Right lung (tissue), 10 donors: Measurements from ENCODE around the gene MYL7. TPM values are rescaled to one million over a fixed set of nuclear protein-coding genes. Genes with fewer than 3 reads are reported as not detected.
"Not testable (repeated sequence)": the region's sequence is repeated elsewhere in the genome, so short reads cannot be mapped to it uniquely, and the experiment has no call there.

ENCODE experiments used
- DNase-seq, 2 donors: peaks; one replicate each; pipeline ENCODE4 v3.0.0-alpha.2; 2013
- long read RNA-seq, 8 donors: transcript quantifications; one replicate each; lab custom pipeline, GENCODE V29; 2026
- polyA plus RNA-seq, 5 donors: library from polyadenylated mRNA; unstranded; fragments of 120-200 nt; gene quantifications; one replicate each; pipeline versions ENCODE4 v1.2.1 to v1.2.3, GENCODE V29; 2013; ENCODE audit warnings: inconsistent platforms in 1 of 5, low replicate concordance in 1 of 5; ENCODE audit not compliant: insufficient read length in 5 of 5, insufficient read depth in 1 of 5

MYL7 gene, protein sequence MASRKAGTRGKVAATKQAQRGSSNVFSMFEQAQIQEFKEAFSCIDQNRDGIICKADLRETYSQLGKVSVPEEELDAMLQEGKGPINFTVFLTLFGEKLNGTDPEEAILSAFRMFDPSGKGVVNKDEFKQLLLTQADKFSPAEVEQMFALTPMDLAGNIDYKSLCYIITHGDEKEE
- polyA plus RNA-seq, result 1 to 10 TPM in 2 of 5 donors, under 1 TPM in 3; 0.39 to 1.4 (median 0.90) TPM
- long read RNA-seq, donor 1, result 0 reads
- long read RNA-seq, donor 2, result 0 reads
- long read RNA-seq, donor 3, transcript MYL7-201 (7 exons, 612 nt), result major isoform, 5 of 9 reads
- long read RNA-seq, donor 3, partial matches to known transcripts, result 0 of 9 reads
- long read RNA-seq, donor 3, other reads (novel, unspliced or antisense), result 0 of 9 reads
- long read RNA-seq, donor 4, result 0 reads
- long read RNA-seq, donor 5, result 0 reads
- long read RNA-seq, donor 6, result 0 reads
- long read RNA-seq, donor 7, result 0 reads
- long read RNA-seq, donor 8, result 0 reads

DNA sequence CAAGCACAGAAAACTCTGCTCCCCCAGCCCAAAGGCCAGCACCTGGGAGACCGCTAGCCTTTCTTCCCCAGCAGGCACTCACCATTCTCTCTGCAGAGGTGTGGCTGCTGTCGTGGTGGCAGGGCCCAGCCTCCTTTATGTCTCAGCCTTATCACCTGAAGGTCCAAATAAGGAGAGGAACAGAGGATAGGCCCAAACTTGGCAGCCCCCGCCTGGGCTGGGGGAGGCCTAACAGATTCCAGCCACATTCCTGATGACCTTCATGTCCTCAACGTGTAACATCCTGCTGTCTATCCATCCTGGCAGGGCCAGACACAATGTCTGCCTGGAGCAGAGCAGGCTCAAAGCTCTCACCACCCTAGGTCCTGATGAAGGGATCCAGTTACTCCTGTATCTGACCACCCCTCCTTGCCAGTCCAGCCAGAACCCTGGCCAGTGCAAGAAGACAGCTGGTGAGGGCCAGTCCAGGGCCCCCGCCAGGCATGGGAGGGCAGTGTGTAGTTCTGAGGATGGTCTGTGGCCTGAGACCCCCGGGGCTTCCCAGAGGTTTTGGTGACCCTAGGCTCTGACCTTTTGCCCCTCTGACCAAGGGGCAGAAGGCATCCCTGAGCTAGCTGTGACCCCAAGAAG lies at the start of gene MYL7:
TSS of gene MYL7 (minus strand) at position 112 of the 630 bp plus-strand sequence. CDS start at position 85, 27 bp downstream.
- no peak for DNase-seq

- no peak for DNase-seq
Measured at GRCh38 chr7:44189993-44190872, 49.1 kb upstream of the MYL7 start.

DNA sequence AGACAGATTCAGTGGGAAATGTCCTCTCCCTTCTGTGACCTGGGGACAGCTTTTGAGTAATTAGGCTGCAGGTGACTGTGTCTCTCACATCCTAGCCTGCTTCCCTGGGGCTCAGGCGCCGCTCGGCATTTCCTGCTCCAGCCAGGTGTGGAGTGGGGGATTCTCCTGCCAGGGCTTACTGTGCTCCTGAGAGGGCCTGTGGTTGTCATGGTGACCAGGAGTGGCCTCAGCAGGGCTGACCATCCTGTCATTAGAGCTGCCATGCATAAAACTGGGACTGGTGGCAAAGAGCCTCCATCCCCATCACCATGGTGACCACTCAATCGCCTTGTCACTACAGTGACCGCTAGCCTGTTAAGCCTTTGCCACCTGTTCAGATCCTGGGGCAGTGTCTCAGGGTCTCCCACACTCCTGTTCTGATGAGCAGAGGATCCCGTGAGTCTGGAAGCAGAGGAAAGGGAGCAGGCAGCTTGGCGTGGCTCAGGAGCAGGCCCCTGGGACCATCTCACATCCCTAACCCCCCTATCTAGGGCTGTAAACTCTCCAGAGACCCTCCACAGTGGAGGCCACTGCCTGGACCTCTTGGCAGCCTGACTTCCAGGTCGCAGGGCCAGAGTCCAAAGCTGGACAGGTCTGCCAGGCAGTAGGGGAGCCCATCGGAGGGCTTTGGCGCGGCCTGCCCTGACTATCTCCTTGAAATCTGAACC lies 48.3 kb upstream of the MYL7 start, which contains the start of gene GCK:
TSS of gene GCK (minus strand) at position 154 of the 707 bp plus-strand sequence. CDS start 486 bp downstream, outside the sequence.
- DNase-seq, result no peak

- no peak for DNase-seq
Measured at GRCh38 chr7:44188480-44189225, 47.5 kb upstream of the MYL7 start.

DNA sequence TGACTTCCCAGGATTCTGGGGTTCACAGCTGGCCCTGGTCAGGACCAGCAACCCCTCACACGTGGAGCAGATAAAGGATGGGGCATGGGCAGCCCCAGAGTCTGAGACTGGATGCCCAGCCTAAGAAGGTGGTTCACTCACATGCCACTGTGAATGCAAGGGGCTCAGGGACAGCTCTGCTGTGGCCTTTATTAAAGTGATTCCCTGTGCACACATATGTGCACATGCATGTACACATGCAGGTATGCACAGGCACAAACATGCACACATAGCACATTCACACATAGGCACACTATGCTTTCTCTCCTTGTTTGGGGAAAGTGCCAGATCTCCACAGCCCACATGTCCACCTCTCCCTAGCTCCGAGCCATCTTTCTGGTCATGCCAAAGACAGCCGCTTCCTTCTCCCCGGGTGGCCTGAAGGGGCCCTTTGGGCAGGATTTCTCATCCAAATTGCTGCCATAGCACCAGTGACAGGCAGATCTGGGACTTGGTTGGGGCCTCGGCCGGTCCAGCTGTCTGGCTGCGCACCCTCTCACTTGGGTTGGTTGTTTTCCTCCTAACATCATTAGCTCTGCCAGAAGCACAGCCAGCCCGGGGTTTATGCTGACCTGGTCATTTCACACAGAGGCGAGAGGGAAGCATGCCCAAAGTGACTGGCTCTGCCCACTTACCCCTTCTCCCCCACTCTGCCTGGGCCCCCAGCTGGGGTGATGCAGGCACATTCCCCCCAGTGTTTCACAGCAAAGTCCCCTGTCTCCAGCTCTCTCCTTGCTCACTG lies 46.7 kb upstream of the MYL7 start:
- peak; percentile 7 to 11 for DNase-seq

- DNase-seq, result no peak
Measured at GRCh38 chr7:44186736-44187135, 45.6 kb upstream of the MYL7 start.

GRCh38 chr7:44185729-44186128 lies 44.6 kb upstream of the MYL7 start:
- no peak for DNase-seq

DNA sequence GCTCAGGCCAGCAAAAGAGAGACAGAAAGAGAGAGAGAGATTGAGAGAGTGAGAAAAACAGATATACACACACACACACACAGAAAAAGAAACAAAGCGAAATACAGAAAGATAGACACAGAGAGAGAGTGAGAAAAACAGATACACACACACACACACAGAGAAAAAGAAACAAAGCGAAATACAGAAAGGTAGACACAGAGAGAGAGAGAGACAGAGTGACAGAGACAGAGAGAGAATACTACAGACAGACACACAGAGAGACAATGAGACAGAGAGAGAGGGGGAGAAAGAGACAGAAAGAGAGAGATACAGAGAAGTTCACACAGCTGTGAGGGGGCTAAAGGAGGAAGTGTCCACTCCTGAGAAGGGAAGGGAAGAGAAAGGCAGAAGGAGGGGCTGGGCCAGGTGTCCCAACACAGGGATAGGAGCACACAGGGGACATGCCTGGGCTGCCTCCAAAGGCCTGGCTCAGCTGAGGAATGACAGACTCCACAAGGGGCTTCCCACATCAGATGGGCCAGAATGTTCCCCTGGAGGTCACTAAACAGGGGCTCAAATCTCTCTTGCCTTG lies 43.8 kb upstream of the MYL7 start:
- no peak for DNase-seq

- no peak for DNase-seq
Measured at GRCh38 chr7:44184206-44184872, 43.2 kb upstream of the MYL7 start.

GRCh38 chr7:44183386-44183785 lies 42.3 kb upstream of the MYL7 start:
- no peak for DNase-seq

DNA sequence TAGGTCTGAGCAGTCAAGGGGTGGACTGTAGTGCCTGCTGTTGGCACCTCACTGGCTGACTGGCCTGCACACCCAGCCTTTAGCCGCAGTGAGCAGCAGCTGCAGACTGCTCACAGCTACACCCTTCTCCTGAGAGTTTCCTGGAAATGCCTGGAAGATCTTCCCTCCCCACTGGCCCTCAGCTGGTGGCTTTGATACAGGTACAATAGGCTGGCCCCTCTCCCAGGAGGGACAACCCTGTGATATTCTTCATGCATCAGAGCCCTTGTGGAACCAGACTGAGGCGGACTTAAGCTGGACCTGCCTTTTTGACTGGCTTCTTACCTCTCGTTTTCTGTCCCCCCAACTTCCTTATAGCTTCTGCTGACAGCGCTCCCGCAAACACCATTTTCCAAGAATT lies 41.7 kb upstream of the MYL7 start:
- DNase-seq, result no peak

DNA sequence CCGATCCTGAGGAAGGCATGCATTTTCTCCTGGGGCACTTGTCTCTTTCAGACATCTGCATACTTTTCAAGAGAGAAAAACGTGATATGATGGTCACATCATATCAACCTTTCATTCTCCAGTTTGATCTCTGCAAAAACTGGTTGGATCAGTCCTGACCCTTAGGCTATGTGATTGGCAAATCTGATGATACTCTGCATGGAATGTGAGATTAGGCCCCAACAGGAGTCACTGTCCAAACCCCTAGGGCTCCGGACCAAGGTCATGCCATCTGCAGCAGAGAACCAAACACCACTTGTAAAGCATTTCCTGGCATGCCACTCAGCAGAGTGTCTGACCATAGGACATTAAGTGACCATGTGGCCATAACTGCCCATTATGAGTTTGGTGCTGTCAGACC lies 39.5 kb upstream of the MYL7 start:
- DNase-seq, result no peak

DNA sequence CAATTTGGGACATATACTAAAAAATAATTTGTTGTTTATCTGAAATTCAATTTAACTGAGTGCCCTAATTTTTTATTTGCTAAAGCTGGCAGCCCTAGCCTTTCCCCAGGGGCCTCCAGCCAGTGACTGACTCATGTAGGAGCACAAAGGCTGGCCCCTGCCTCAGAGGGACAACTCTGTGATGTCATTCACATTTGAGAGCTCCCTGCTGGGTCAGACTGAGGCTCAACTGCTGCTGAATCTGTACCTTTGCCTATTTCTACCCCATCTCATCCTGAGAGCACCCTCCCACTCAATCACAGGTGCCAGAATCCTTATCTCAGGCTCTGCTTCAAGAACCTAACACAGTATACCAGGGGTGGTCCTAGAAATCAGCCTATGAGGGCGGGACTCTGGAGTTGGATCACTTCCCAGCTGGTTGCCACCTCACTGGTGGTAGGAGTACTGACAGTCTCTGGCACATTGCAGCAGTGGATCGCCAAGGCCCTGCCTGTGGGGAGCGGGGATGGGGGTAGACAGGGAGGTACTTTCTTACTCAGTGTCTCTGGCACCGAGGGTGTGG lies 36.5 kb upstream of the MYL7 start:
- DNase-seq, result no peak

DNA sequence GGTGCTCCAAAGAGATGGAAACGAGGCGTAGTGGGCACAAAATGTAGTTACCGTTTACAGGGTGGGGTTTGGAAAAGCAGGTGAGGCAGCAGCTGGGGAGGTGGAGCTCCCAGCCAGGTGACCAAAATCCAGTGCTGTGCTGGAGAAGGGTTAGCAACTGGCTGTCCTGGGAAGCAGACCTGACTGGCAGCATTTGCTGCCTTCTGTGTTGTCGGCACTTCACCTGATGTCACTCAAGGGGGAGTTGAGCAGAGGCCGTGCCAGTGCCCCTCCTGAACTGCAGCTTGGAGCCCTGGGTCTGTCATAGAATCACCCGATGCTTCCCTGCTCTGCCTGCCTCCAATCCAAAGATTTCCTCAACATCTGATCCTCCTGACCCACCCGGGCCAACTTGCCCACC lies 35.4 kb upstream of the MYL7 start:
- DNase-seq, result no peak

- no peak for DNase-seq
Measured at GRCh38 chr7:44175730-44176129, 34.6 kb upstream of the MYL7 start.

- not testable (repeated sequence) for DNase-seq
Measured at GRCh38 chr7:44174694-44174948, 33.5 kb upstream of the MYL7 start.

DNA sequence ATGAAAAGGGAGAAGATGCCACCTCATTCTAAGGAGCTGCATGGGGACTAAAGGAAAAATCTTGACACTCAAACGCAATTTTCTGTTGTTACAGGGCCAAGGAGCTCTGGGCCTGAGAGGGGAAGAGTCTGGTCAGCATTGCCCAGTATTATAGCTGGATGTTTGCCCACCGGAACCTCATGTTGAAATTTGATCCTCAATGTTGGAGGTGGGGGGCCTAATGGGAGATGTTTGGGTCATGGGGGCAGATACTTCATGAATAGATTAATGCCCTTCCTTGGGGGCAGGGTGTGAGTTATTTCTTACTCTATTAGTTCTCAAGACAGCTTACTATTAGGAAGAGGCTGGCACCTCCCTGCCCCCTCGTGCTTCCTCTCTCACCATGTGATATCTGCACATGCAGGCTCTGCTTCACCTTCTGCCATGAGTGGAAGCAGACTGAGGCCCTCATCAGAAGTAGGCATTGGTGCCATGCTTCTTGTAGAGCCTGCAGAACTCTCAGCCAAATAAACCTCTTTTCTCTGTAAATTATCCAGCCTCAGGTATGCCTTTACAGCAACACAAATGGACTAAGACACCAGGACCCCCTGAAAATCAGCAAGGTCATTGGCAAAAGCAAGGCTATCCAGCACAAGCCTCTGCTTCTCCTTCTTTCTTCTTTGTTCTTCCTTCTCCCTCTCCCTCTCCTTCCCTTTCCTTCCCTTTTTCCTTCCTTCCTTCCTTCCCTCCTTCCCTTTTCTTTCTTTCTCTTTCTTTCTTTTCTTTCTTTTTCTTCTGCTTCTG lies 33.0 kb upstream of the MYL7 start:
- no peak for DNase-seq
